GM21423 (cell line): Measurements from ENCODE around the gene ELF1.
A peak's percentile ranks its signal among the peaks of the same experiment; 100 is the strongest.
"Not testable (repeated sequence)": the region's sequence is repeated elsewhere in the genome, so short reads cannot be mapped to it uniquely, and the experiment has no call there.

Experiments used
- ATAC-seq: cut with Tn5 transposase; IDR thresholded peaks from one replicate; pipeline ENCODE4 v1.9.1; 2021; ENCODE audit warnings: mild to moderate bottlenecking, moderate library complexity; ENCODE audit not compliant: unreplicated experiment

Gene ELF1

GRCh38 chr13:40958655-40959054 lies 60.5 kb downstream of the ELF1 start:
- ATAC-seq = no peak

DNA sequence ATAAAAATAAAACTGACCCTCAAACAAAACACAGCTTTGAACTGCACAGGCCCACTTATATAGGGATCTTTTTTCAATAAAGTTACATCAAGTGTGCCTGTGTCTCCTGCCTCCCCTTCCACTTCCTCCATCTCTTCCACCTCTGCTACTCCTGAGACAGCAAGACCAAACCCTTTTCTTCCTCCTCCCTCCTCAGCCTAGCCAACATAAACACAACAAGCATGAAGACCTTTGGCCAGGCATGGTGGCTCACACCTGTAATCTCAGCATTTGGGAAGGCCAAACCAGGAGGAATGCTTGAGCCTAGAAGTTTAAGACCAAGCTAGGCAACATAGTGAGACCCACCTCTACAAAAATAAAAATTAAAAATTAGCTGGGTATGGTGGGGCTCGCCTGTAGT lies 72.6 kb downstream of the ELF1 start:
- no peak for ATAC-seq

DNA sequence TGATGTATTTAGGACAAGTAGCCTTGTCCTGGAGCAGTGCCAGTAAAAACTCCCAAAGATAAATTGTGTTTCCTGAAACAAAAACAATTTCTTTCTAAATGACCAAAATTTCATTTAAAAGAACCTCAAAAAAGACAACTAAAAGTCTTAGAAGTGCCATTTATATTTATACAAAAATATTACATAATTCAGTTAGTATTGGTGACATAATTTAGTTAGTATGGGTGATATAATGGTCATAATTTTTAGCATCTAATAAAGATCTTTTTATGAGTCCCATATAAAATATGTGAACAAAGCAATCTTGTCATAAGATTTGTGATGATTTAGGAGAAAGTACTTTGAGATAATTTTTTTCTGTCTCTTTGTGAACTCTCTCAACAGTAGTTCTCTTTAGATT lies 76.0 kb downstream of the ELF1 start:
- no peak for ATAC-seq

DNA sequence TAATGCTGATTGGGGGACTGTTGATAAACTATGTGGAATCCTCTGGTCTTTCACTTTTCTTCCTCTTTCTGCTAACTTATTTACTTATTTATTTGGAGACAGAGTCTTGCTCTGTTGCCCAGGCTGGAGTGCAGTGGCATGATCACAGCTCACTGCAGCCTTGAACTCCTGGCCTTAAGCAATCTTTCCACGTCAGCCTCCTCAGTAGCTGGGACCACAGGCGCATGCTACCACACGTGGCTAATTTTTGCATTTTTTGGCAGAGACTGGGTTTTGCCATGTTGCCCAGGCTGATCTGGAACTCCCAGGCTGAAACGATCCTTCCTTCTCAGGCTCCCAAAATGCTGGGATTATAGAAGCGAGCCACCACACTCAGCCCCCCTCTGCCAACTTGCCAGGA lies 77.5 kb downstream of the ELF1 start:
- ATAC-seq = no peak

DNA sequence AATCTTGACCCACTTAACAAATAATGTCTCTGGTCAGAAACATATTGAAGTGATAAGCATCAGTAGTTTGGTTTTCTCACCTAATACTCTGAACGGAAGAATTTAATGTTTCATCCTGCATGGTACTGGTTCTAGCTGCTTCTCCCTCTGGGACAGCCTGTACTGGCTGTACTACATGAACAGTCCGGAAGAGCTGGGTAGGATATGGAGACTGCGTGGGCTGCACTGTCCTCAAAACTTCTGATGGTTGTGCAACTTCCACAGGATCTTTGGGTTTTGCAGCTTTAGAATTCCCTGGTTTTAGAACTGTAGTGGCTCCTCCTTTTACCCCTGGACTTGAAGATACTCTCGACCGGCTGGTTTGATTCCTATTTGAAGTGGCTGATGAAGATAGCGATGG lies 78.3 kb downstream of the ELF1 start:
- no peak for ATAC-seq

- peak; percentile 84 for ATAC-seq
Measured at GRCh38 chr13:40933508-40934204, 85.5 kb downstream of the ELF1 start.

GRCh38 chr13:40932252-40932651 lies 86.9 kb downstream of the ELF1 start:
- ATAC-seq = no peak

DNA sequence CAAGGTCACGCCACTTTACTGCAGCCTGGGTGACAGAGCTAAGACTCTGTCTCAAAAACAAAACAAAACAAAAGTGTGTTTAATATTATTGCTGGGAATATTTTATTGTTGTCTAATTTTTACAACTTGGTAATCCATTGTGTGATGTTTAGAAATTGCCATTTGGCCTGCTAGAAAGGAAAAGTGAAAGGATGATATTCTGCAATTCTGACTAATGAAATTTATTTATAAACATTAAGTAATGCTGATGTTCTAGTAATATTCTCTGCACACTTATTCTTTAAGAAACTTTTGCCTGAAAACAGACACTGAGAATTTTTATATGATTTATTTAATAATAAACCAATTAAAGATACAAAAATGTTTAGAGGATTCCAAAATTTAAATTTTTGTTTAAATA lies 87.4 kb downstream of the ELF1 start:
- no peak for ATAC-seq

DNA sequence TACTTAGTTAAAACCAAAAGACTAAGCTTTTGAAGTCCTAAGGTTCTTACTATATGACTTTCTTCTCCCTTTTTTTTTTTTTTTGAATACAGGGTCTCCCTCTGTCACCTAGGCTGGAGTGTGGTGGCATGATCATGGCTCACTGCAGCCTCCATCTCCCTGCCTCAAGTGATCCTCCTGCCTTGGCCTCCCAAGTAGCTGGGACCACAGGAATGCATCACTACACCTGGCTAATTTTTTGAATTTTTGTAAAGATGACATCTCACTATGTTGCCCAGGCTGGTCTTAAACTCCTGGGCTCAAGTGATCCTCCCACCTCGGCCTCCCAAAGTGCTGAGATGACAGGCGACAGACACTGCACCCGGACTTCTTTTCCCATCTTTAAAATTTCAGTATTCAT lies 89.2 kb downstream of the ELF1 start:
- not testable (repeated sequence) for ATAC-seq

DNA sequence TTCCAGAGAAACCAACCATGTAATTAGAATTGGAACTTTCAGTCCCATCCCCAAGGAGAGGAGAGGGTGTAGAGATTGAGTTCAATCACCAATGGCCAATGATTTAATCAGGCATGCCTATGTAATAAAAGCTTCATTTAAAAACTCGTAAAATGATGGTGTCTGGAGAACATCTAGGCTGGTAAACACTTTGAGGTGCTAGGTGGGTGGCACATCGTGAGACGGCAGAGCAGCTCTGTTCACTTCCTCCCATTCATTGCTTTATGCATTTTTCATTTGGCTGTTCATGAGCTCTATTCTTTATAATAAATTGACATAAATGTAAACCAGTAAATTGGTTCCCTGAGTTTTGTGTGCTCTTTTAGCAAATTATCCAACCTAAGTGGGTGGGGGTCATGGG lies 90.1 kb downstream of the ELF1 start:
- no peak for ATAC-seq

GRCh38 chr13:40927929-40928328 lies 91.2 kb downstream of the ELF1 start:
- no peak for ATAC-seq

DNA sequence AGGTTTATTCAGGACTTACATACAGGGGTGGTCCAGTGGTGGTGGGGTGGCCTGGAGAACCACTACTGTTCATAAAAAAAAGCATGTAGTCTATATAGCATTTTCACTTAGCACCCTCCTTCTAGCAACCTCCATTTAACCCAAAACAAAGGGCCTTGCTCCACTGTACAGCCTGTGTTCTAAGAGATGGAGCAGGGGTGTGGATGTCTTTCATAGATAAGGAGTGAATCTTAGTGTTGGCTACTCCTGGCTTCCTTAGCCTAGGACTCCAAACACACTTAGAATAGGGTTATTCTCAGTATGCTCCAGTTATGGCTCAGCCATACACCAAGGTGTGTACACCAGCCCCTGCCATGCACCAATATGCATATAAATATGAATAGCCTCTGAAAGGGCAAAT lies 95.2 kb downstream of the ELF1 start:
- no peak for ATAC-seq

GRCh38 chr13:40922437-40923040 lies 96.6 kb downstream of the ELF1 start:
- ATAC-seq = no peak

GRCh38 chr13:40920826-40921225 lies 98.3 kb downstream of the ELF1 start:
- ATAC-seq = no peak

GRCh38 chr13:40919901-40920300 lies 99.2 kb downstream of the ELF1 start:
- not testable (repeated sequence) for ATAC-seq

- no peak for ATAC-seq
Measured at GRCh38 chr13:40916207-40916998, 102.7 kb downstream of the ELF1 start.

- ATAC-seq = not testable (repeated sequence)
Measured at GRCh38 chr13:40914863-40915262, 104.3 kb downstream of the ELF1 start.

DNA sequence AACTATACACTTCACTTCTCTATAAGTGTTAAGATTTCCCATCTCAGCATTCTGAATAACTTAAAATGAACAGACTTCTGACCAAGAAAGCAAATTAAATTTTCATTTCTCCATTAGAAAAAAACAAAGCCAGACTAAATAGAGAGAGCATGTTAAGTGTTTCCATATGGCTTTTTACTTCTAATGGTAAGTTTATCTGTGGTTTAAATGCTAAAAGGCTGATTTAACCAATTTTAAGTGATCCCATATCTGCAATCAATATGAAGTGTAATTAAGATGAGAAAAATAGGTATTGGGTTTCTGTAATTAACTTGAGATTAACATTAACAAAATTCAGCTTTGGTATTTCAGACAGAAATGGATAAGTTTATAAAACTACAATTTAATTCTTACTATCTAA lies 107.8 kb downstream of the ELF1 start:
- ATAC-seq = no peak

- no peak for ATAC-seq
Measured at GRCh38 chr13:40910324-40911050, 108.6 kb downstream of the ELF1 start.

DNA sequence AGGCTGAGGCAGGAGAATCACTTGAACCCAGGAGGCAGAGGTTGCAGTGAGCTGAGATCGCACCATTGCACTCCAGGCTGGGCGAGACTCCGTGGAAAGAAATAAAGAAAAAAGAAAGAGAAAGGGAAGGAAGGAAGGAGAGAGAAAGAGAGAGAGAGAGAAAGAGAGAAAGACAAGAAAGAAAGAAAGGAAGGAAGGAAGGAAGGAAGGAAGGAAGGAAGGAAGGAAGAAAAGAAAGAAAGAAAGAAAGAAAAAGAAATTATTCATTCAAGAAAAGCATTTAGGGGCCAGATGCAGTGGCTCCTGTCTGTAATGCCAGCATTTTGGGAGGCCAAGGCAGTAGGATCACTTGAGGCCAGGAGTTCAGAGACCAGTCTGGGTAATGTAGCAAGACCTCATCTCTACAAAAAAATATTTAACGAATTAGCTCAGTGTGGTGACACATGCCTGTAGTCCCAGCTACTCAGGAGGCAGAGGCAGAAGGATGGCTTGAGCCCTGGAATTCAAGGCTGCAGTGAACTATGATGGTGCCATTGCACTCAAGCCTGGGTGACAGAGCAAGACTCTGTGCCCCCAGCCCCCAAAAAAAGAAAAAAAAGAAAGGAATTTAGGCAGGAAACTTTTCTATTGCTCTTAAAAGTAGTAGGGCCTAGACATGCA lies 109.4 kb downstream of the ELF1 start:
- ATAC-seq = not testable (repeated sequence)

DNA sequence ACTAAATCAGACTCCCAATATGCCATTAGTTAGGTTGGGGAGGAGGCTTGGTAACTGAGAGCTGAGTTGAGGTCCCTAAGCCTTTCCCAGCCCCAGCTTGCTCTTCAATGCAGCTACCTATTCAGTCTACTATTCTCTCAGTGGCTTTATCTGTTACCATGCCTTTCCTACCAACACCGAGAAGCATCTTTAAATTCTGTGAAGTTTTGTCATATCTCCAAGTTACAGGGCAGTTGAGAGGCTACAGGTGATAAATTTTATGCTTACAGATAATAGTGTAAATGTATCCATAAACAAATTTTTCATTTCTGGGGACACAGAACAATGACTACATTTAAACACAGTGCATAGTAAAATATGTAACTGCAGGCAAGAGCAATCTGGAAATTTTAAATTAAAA lies 110.6 kb downstream of the ELF1 start:
- ATAC-seq = no peak
